ENCODE measurements around the gene NR2F1-AS1.

Gene NR2F1-AS1

GRCh38 chr5:93589152-93589828 is 8.3 kb upstream of the NR2F1-AS1 start:
- no peak for DNase-seq

- no peak for DNase-seq
Measured at GRCh38 chr5:93588352-93589151, 7.5 kb upstream of the NR2F1-AS1 start.

GRCh38 chr5:93587597-93588351 is 6.8 kb upstream of the NR2F1-AS1 start:
- DNase-seq, result no peak

- DNase-seq, result no peak
Measured at GRCh38 chr5:93586736-93587596, 5.9 kb upstream of the NR2F1-AS1 start.

GRCh38 chr5:93585767-93586385 is 4.9 kb upstream of the NR2F1-AS1 start:
- peak; percentile 23 for DNase-seq

- no peak for DNase-seq
Measured at GRCh38 chr5:93585041-93585766, 4.2 kb upstream of the NR2F1-AS1 start.

GRCh38 chr5:93584596-93585040 is 3.6 kb upstream of the NR2F1-AS1 start:
- DNase-seq, result no peak

- peak; percentile 50 for DNase-seq
Measured at GRCh38 chr5:93583768-93584595, 3.0 kb upstream of the NR2F1-AS1 start.

GRCh38 chr5:93583439-93583767 is 2.4 kb upstream of the NR2F1-AS1 start:
- peak; percentile 50 for DNase-seq

- DNase-seq, result peak; percentile 96
Measured at GRCh38 chr5:93582677-93583438, 1.8 kb upstream of the NR2F1-AS1 start, which contains the start of gene NR2F1. TSS of gene NR2F1 (plus strand) at chr5:93583222. CDS start at chr5:93585024, 1,802 bp downstream.

- no peak for DNase-seq
Measured at GRCh38 chr5:93582167-93582462, 1.1 kb upstream of the NR2F1-AS1 start.

GRCh38 chr5:93580063-93580926 is 724 bp downstream of the NR2F1-AS1 start:
- peak; percentile 57 for DNase-seq

- peak; percentile 52 for DNase-seq
Measured at GRCh38 chr5:93579692-93580062, 1.3 kb downstream of the NR2F1-AS1 start.

GRCh38 chr5:93578813-93579691 is 2.0 kb downstream of the NR2F1-AS1 start:
- no peak for DNase-seq

GRCh38 chr5:93577854-93578812 is 2.9 kb downstream of the NR2F1-AS1 start:
- no peak for DNase-seq

GRCh38 chr5:93576994-93577853 is 3.8 kb downstream of the NR2F1-AS1 start:
- no peak for DNase-seq
